ENCODE results near the gene ERCC4. TPM values are rescaled to one million over a fixed set of nuclear protein-coding genes. Genes with fewer than 3 reads are reported as not detected.

Gene ERCC4
- total and polyA plus RNA-seq, 7 donors: 2.4 to 10.8 (median 7.6) TPM

DNA sequence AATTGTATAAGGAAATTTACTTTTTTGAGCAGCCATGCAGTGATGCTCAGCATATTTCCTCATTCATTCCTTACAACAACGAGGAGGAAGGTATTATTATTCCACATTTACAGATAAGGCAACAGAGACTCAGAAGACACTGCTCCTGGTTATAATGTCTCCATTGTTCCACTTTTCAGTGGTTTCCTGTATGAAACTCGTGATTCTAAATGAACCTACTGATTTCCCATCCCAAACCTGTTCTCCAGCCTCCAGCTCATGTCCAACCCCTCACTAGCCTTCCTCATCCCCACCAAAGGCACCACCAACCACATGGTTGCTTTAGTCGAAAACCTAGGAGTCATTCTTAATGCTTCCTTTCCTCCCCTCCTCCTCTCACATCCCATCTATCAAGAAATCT lies 12.5 kb upstream of the ERCC4 start:
- DNase-seq (no peak), ATAC-seq (no peak)
- Histone ChIP-seq H3K4me1 (no peaks in the 10 kb centered on the region), H3K4me3 (no peak overlapping the region), H3K9me3 (no peaks in the 10 kb centered on the region), H3K27me3 (ENCODE audit: insufficient read depth in 3 of 3, low read length in 2 of 3) (no peaks in the 10 kb centered on the region), H3K36me3 (ENCODE audit: insufficient read depth in 1 of 2, low read depth in 1 of 2) (no peaks in the 10 kb centered on the region), H3K27ac (no peak overlapping the region)
- TF ChIP-seq, protein P1, sequence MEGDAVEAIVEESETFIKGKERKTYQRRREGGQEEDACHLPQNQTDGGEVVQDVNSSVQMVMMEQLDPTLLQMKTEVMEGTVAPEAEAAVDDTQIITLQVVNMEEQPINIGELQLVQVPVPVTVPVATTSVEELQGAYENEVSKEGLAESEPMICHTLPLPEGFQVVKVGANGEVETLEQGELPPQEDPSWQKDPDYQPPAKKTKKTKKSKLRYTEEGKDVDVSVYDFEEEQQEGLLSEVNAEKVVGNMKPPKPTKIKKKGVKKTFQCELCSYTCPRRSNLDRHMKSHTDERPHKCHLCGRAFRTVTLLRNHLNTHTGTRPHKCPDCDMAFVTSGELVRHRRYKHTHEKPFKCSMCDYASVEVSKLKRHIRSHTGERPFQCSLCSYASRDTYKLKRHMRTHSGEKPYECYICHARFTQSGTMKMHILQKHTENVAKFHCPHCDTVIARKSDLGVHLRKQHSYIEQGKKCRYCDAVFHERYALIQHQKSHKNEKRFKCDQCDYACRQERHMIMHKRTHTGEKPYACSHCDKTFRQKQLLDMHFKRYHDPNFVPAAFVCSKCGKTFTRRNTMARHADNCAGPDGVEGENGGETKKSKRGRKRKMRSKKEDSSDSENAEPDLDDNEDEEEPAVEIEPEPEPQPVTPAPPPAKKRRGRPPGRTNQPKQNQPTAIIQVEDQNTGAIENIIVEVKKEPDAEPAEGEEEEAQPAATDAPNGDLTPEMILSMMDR (IDR thresholded peaks at IDR 0.05): no peak
- intact Hi-C loops (cut with DNase I): no loop called here
- 61 to 72% (median 69%) methylated on average over 3 of the region's 3 CpGs for WGBS, 3 donors

DNA sequence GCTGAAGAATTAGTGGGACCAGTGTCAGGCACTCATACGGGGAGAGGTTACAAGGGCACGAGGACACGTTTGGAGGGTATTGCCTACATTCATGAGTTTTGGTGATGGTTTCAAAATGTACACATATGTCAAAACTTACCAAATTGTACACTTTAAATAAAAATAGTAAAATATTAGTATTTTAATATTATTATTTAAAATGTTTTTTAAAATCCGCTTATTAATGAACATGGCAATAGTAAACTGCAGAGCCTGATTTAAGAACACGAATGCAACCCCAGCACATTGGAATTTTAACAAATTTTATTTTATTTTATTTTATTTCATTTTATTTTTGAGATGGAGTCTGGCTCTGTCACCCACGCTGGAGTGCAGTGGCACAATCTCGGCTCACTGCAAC lies 10.9 kb upstream of the ERCC4 start:
- H3K27me3 ChIP-seq (ENCODE audit: insufficient read depth in 3 of 3, low read length in 2 of 3): no peaks in the 10 kb centered on the region
- TF ChIP-seq, protein P1 (IDR thresholded peaks at IDR 0.05): no peak
- no peak overlapping the region for H3K27ac ChIP-seq
- no peak overlapping the region for H3K4me3 ChIP-seq
- no peaks in the 10 kb centered on the region for H3K36me3 ChIP-seq (ENCODE audit: insufficient read depth in 1 of 2, low read depth in 1 of 2)
- no peaks in the 10 kb centered on the region for H3K4me1 ChIP-seq
- intact Hi-C loops (cut with DNase I): no loop called here
- WGBS, 3 donors: 78 to 88% (median 80%) methylated on average over 7 of the region's 7 CpGs
- ATAC-seq (no peak), DNase-seq (no peak)
- no peaks in the 10 kb centered on the region for H3K9me3 ChIP-seq

- TF ChIP-seq, protein P1 (IDR thresholded peaks at IDR 0.05): no peak
- H3K27ac ChIP-seq: no peak overlapping the region
- no peak for DNase-seq
- peak; percentile 70 to 88 (median 78) for ATAC-seq
- no peaks in the 10 kb centered on the region for H3K36me3 ChIP-seq (ENCODE audit: insufficient read depth in 1 of 2, low read depth in 1 of 2)
- no peaks in the 10 kb centered on the region for H3K9me3 ChIP-seq
- H3K27me3 ChIP-seq (ENCODE audit: insufficient read depth in 3 of 3, low read length in 2 of 3): no peaks in the 10 kb centered on the region
- H3K4me3 ChIP-seq: no peak overlapping the region
- intact Hi-C loops (cut with DNase I): no loop called here
- 13 to 24% (median 18%) methylated on average over 3 of the region's 3 CpGs for WGBS, 3 donors
- H3K4me1 ChIP-seq: peaks cover 2% of the 10 kb centered on the region
Measured at GRCh38 chr16:13909872-13910303, 10.1 kb upstream of the ERCC4 start.

- Histone ChIP-seq H3K27me3 (ENCODE audit: insufficient read depth in 3 of 3, low read length in 2 of 3) (no peaks in the 10 kb centered on the region), H3K4me3 (no peak overlapping the region), H3K4me1 (peaks cover 10% of the 10 kb centered on the region), H3K9me3 (no peaks in the 10 kb centered on the region), H3K27ac (no peak overlapping the region), H3K36me3 (ENCODE audit: insufficient read depth in 1 of 2, low read depth in 1 of 2) (no peaks in the 10 kb centered on the region)
- DNase-seq (no peak), ATAC-seq (no peak)
- intact Hi-C loops (cut with DNase I): no loop called here
- TF ChIP-seq, protein P1 (IDR thresholded peaks at IDR 0.05): no peak
- WGBS, 3 donors: 76 to 95% (median 78%) methylated on average over 1 of the region's 1 CpG
Measured at GRCh38 chr16:13911306-13911705, 8.6 kb upstream of the ERCC4 start.

DNA sequence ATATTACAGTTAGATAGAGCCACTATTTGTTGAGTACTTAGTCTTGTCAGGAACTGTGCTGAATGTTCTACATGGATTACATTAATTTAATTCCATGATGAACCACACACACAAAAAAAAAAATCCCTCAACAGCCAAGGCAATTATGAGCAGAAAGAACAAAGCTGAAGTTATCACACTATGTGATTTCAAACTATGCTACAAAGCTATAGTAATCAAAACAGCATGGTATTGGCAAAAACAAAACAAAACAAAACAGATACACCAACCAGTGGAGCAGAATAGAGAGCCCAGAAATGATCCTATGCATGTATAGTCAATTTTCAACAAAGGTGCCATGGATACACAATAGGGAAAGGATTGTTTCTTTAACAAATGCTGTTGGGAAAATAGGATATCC lies 8.1 kb upstream of the ERCC4 start:
- TF ChIP-seq, protein P1 (IDR thresholded peaks at IDR 0.05): no peak
- no peaks in the 10 kb centered on the region for H3K27me3 ChIP-seq (ENCODE audit: insufficient read depth in 3 of 3, low read length in 2 of 3)
- DNase-seq (no peak), ATAC-seq (no peak)
- H3K27ac ChIP-seq: no peak overlapping the region
- no peak overlapping the region for H3K4me3 ChIP-seq
- no peaks in the 10 kb centered on the region for H3K9me3 ChIP-seq
- H3K4me1 ChIP-seq: peaks cover 10% of the 10 kb centered on the region
- no peaks in the 10 kb centered on the region for H3K36me3 ChIP-seq (ENCODE audit: insufficient read depth in 1 of 2, low read depth in 1 of 2)
- intact Hi-C loops (cut with DNase I): no loop called here
